H1 (cell line): ENCODE results near the gene TAPBPL.

Experiments used
- BCL11A ChIP-seq, 2 experiments: IDR thresholded peaks; one replicate each; pipeline ENCODE4 v1.6.1; 2011; ENCODE audit warnings: low read depth in 2 of 2, low read length in 2 of 2, mild to moderate bottlenecking in 2 of 2
- CTCF ChIP-seq, 3 experiments: IDR thresholded peaks; 1 replicate in 2 of 3; 2 replicates in 1 of 3; pipeline versions ENCODE4 v1.5.1 to v1.6.1; 2011; ENCODE audit warnings: low read length in 3 of 3, mild to moderate bottlenecking in 3 of 3, inconsistent platforms in 2 of 3, low read depth in 1 of 3, moderate library complexity in 1 of 3; ENCODE audit not compliant: insufficient read depth in 1 of 3; ENCODE audit errors: control extremely low read depth in 1 of 3
- EGR1 ChIP-seq: IDR thresholded peaks from 2 replicates; pipeline ENCODE4 v1.6.1; 2011; ENCODE audit warnings: low read depth, low read length, borderline replicate concordance
- EZH2 ChIP-seq: fragments of 200-600 bp; sonication (generic); IDR thresholded peaks from 2 replicates; pipeline ENCODE4 v1.7.1; 2012; ENCODE audit warnings: low read depth, mild to moderate bottlenecking, moderate library complexity, low read length, inconsistent platforms; ENCODE audit not compliant: severe bottlenecking
- GABPA ChIP-seq: IDR thresholded peaks from 2 replicates; pipeline ENCODE4 v1.6.1; 2011; ENCODE audit warnings: mild to moderate bottlenecking, low read length, moderate library complexity, borderline replicate concordance; ENCODE audit not compliant: insufficient read depth
- MAX ChIP-seq: IDR thresholded peaks from 2 replicates; pipeline ENCODE4 v1.6.1; 2012; ENCODE audit warnings: inconsistent platforms
- POLR2A ChIP-seq, 2 experiments: IDR thresholded peaks; 1 replicate in 1 of 2; 2 replicates in 1 of 2; pipeline ENCODE4 v1.6.1; 2011; ENCODE audit warnings: low read depth in 2 of 2, low read length in 2 of 2, mild to moderate bottlenecking in 2 of 2; ENCODE audit errors: control extremely low read depth in 1 of 2
- RAD21 ChIP-seq, 2 experiments: IDR thresholded peaks in 1 of 2; conservative IDR thresholded peaks in 1 of 2; 2 replicates each; pipeline ENCODE4 v1.6.1; 2011; ENCODE audit warnings: low read depth in 2 of 2, low read length in 2 of 2, improper control_type of control experiment in 1 of 2, inconsistent platforms in 1 of 2, mild to moderate bottlenecking in 1 of 2, moderate library complexity in 1 of 2
- RFX5 ChIP-seq: IDR thresholded peaks from 2 replicates; pipeline ENCODE4 v1.6.1; 2011; ENCODE audit warnings: low read depth, low read length, improper control_type of control experiment, borderline replicate concordance
- RNF2 ChIP-seq: fragments of 200-900, 300-1000 bp; sonication (generic); IDR thresholded peaks from 2 replicates; pipeline ENCODE4 v1.7.1; 2016; ENCODE audit warnings: borderline replicate concordance, low read depth, mild to moderate bottlenecking, antibody characterized with exemption, low read length; ENCODE audit not compliant: poor library complexity, severe bottlenecking; ENCODE audit errors: missing control alignments
- TEAD4 ChIP-seq: IDR thresholded peaks from 2 replicates; pipeline ENCODE4 v1.6.1; 2012; ENCODE audit warnings: low read depth, low read length, inconsistent platforms, mixed read lengths

- no peak for TF ChIP-seq CTCF (IDR thresholded peaks at IDR 0.05; ENCODE audit: control extremely low read depth in 1 of 3, insufficient read depth in 1 of 3, low read depth in 1 of 3, low read length in 3 of 3)
- no peak for TF ChIP-seq GABPA
- no peak for TF ChIP-seq BCL11A (IDR thresholded peaks at IDR 0.05; ENCODE audit: low read depth in 2 of 2, low read length in 2 of 2)
- TF ChIP-seq RAD21 (IDR thresholded peaks at IDR 0.05 in 1 of 2, conservative IDR thresholded peaks at IDR 0.05 in 1 of 2; ENCODE audit: low read depth in 2 of 2, low read length in 2 of 2) = no peak
- no peak for TF ChIP-seq TEAD4
- no peak for TF ChIP-seq POLR2A (IDR thresholded peaks at IDR 0.05; ENCODE audit: control extremely low read depth in 1 of 2, low read depth in 2 of 2, low read length in 2 of 2)
- TF ChIP-seq MAX = no peak
- no peak for TF ChIP-seq EGR1
- no peak for TF ChIP-seq RFX5
- no peak for TF ChIP-seq EZH2
- TF ChIP-seq RNF2 = no peak
Measured at GRCh38 chr12:6450091-6450868, 1.6 kb upstream of the TAPBPL start.
